HG02759 (cell line): ENCODE data around the gene SNN.

ENCODE experiments used
- ATAC-seq: cut with Tn5 transposase; IDR thresholded peaks from one replicate; pipeline ENCODE4 v1.9.1; 2021; ENCODE audit warnings: mild to moderate bottlenecking, moderate library complexity; ENCODE audit not compliant: unreplicated experiment

Gene SNN

DNA sequence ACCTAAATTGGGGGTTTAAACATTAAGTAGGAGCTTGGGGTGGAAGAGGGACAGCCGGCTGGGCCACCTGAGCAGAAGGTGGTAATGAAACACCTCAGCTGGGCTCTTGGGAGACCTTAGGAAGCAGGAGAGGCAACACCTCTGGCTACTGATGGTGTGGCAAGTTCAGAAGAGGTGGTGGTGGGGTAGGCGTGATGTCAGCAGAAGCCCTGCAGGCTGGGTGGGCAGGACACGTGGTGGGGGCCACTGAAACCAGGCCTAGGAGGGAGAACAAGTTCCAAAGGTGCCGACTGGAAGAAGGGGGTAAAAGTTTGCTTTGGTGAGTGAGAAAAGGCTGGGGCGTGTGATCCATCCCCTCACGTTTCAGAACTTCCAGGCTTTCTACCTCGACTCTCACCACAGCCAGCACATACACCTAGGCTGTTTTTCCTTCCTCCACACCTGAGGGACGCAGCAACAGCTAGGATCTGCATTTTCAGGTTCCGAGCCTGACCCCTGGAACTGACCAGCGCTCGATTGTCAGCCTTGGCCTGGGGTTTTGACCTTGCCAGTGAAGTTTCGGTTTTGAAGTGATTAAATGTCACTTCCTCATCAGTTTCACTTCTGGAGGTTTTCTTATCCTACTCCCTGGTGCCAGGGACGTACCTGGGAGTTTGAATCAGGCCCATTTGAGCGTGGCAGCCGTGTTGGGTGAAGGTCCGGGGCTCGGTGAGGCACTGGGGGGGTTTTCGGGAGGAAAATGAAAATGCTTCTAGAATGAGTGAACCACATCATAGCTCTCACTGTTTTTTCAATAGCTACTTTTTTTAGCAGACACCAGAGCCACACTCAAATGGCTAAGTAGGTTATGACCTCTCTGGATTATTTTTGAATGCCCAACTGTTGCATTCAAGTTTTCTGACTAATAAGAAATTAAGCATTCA is 10.0 kb downstream of the SNN start:
- ATAC-seq = peak; percentile 31

DNA sequence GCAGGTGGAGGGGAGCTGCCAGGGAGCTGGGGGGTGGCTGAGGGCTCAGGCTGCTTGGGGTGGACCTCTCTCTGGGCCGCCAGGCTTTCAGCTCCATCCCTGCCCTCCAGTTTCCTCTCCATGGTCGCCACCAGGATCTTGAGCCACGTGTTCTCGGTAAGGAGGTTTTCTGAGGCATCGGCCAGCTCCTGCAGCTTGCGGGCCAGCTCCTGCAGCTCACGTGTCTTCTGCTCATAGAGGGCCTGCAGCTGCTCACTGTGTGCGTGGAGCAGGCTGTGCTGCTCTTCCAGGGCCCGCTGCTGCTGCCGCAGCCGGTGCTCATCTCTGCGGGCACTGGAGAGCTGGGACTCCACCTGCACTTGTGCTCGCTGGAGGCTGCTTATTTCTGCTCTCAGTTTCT is 11.0 kb downstream of the SNN start:
- ATAC-seq = no peak

DNA sequence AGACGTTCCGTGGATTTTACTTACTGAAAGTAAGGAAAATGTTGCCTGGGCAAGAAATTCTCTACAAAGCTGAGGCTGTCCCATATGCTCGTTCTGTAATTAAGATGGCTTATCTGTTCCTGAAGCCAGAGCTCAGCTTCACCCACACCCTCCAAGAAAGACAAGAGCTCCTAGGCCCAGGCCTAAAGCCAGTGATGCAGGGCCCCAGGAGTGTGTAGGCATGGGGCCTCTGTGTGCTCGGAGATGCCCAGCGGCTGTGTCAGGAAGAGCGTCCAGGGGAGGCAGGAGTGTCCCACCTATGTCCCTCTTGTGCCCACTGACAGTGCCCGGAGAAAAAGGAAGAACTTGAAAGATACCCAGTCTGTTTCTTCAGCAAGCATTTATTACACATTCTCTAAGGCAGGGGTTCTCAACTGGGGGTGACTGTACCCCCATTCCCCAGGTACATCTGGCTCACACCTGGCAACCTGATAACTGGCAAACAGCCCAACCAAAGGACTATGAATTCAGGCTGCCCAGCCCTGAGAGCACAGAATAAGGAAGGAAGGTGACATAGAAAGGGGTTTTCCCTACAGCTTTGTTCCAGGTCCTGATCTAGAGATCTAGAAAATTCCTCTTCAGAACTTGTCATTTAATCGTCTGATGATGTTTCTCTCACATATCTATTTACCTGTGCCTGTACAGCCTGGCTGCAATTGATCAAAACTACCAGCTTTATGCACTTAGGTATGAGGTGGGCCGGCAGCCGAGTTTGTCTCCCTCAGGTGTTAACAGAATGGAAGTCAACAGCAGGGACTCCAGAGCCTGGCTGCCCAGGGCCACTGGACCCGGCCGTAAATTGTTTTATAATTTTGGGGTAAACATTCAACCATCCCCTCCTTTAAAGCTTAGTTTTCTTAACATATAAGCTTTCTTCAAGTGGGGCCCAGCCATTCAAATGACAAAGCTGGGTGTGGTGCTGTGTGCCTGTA is 12.0 kb downstream of the SNN start:
- ATAC-seq = no peak

DNA sequence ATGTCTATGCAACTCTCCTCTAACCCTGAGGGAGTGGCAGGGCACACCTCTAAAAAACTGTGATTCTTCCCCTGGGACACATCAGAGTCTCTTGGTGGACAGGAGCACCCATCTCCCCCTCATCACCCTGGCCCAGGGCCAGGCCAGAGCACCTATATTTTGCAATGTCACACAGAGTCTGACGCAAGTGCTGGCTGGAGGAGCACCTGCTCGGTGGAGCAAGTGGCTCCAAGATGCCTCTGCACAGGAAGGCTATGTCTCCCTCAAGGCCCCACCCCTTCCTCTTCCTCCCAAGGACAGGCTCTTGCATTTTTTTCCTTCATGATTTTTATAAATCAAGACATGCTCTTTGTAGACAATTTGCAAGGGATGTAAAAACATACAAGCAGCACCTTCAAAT is 13.3 kb downstream of the SNN start:
- ATAC-seq = peak; percentile 40

DNA sequence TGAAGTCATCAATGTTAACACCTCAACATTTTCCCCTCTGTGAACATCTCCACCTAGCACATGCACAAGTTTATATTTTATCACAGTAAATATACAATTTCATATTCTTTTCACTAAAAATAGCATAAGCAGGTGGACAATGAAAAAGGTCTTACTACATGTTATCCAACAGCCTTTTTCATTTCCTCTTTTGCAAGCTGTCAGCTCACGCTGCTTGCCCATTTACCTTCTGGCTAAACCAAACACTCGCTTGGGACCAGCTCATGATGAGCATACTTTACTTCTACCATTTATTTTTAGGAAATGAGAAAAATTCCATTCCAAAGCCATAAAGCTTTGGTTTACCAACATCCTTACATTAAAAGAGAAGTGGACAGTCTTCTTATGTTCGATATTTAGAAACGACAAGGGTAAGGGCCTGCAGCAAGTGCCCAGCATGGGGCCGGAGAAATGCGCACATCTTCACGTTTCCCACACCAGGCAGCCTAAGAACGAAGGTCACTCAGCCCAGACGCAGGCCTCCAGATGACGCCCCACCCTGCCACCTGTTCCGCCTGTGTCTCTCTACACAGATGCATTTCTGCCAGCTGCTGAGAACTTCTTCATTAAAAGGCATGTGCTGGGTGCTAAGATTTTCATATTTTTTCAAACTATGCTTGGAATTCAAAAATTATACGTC is 13.9 kb downstream of the SNN start:
- ATAC-seq = peak; percentile 54

DNA sequence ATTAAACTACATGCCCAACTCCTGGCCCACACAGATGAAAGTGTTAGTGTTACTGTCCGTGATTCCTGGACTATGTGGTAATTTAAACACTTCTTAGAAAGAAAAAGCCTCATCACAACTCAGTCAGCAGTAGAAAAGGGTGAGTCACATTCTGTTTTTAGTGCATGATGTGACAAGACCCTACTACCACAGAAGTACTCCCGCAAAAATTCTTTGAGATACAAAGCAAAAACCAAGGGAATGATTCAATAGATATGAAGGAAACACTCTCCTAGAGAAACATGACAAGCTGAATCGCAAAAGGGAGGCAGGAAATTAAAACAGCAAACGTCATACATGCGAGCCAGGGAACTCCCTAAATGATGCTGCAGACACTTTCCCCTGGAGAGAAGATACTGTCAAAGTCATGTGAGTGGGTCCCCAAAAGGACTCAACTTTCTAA is 14.4 kb downstream of the SNN start:
- ATAC-seq = peak; percentile 11

DNA sequence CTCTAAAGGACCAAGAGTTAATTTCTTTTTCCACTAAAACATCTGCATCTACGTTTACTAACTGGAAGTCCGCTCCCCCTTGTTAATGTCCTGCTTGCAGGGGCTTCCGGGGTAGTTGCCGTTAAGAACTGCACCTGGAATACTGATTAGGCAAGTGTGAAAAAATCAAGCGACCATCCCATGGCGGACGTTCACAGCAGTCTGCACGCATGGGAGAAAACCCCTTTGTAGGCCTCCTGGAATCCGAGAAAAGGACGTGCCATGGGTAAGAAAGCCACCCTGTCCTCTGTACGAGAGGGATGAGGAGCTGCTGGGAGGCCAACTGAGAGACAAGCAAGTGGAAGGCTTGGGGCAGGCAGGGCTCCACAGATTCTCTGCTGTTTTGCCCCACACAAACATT is 14.9 kb downstream of the SNN start:
- ATAC-seq = no peak

DNA sequence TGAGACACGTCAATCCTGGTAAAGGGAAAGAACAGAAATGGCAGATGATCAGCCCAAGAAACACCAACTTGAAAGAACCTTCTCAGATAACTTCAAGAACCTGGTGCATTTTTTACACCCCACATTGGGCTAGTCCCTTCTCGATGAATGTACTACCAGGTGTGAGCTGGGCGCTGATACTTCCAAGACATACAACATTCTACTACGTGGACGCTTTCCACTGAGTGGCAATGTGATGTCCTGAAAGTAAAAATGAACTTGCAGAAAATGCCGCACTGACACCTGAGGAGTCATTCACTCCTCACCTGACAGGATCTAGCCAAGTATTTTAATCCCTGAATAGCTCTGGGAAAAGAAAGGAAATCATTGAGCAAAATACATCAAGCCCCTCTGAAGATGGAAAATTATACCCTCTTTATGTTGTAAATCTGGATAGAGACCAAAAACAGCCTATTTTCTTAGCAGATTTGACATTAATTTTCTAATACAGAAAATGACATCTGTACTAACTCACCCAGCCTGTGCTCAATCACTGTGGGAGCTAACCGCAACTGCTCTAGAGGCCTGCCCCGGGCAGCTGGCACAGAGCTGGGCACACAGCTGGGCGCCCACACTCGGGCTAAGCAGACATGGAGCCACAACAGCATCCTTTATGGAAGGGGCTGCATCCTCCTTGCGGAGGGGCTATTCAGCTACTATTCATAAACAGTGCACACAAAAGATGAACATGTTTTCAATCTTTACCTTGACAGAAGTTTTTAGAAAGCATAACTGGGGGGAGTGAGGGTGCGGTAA is 16.2 kb downstream of the SNN start:
- ATAC-seq = no peak

DNA sequence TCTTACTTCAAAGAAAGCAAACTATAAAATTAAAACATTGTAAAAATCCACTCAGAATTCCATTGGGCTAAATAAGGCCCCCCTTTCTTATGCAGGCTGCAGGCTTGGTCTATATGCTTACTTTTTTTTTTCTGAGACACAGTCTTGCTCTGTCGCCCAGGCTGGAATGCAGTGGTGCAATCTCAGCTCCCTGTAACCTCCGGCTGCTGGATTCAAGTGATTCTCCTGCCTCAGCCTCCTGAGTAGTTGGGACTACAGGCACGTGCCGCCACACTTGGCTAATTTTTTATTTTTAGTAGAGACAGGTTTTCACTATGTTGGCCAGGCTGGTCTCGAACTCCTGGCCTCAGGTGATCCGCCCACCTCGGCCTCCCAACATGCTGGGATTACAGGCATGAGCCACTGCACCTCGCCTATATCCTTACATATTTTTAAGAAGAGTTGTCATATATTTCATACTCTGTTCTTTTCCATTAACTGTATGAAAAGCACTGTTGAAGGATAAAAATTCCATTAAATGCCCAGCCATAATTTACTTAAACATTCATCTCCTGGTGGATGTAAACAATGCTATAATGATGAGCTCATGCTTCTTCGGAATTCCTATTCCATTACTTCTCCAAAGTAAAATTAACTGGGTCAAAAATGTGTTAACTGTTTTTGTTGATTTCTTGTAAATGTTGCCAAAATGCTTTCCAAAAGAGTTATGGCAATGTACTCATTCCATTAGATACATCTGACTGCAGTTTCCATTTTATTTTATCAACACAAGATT is 17.8 kb downstream of the SNN start:
- ATAC-seq = no peak

DNA sequence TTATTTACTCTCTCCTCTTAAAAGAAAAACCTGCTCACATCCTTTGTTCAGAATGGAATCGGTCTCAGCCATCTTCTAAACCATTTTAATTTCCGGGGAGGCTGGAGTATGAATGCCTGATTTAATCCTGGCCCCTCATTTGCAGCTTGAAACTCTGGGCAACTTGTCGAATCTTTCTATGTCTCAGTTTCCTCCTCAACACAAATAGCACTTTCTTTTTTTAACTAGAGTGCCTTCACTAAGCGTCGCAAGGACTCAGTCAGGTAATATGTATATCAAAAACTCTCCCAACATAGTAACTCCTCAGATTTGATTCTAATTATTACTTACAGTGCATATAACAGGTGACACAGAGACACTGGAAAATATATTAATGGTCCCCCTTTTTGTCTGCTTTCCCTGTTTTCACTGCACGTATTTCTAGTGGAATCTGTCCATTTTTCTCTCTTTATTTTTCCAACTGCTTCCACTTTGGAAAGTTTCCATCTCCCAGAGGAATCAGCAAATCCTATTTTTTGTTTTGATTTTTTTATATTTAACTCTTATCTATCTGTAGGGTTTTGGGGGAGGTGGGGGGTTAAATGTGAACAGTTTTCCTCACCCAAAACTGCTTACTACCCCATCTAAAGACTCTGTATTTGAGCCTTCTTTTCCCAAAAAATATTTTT is 18.6 kb downstream of the SNN start:
- no peak for ATAC-seq

DNA sequence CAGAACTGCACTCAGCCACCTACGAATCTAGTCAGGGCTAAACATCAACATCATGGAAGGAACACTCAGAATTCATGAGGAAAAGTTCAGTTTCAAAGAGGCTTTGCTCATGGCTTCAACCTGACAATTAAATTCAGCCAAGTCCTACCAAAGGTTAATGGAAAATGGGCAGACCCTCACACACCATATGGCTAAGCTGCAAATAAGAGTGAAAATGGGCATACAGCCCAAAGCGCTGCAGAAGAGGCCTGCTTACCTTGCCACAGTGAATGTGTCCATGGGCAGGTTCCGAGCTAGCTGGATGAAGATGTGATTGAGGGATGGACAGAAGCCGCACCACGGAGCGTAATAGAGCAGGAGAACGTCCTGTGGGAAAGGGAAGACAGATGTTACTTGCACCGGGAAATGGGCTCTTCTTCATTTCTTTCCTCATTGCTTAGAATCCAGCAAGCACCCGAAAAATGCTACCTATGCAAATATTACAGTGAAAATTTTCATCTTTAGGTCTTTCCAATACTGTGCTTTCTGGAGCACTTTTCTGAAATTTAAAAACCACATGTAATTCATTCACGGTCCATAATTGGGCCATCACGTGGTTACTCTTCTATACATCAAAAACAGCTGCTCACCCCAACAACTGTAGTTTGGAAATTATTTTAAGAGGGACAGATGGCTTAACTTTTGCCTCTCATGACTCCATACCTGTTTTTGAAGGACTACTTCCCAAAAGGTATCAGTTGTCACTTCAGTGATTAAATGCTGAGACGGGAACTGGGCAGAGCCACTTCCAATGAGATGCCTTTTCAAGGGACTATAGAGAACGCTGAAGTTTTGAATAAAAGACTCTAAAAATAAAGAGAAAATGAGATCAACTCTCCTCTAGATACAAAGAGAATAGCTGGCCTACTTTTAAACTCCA is 19.6 kb downstream of the SNN start:
- no peak for ATAC-seq

DNA sequence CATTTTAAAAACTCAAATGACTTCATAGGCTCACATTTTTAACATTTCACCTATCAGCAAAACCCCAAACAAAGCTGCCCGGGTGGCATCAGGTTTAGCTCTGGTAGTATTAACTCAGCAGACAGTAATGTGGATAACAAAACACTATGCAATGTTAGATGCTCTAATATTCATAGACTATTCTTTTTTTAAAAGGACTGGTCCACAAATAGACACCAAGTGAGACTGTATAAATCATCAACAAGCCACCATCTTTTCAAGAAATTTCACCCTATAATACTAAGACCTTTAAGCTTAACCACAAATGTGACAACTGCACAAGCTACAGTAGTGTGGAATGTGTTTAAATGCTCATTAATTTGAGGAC is 20.2 kb downstream of the SNN start:
- no peak for ATAC-seq

DNA sequence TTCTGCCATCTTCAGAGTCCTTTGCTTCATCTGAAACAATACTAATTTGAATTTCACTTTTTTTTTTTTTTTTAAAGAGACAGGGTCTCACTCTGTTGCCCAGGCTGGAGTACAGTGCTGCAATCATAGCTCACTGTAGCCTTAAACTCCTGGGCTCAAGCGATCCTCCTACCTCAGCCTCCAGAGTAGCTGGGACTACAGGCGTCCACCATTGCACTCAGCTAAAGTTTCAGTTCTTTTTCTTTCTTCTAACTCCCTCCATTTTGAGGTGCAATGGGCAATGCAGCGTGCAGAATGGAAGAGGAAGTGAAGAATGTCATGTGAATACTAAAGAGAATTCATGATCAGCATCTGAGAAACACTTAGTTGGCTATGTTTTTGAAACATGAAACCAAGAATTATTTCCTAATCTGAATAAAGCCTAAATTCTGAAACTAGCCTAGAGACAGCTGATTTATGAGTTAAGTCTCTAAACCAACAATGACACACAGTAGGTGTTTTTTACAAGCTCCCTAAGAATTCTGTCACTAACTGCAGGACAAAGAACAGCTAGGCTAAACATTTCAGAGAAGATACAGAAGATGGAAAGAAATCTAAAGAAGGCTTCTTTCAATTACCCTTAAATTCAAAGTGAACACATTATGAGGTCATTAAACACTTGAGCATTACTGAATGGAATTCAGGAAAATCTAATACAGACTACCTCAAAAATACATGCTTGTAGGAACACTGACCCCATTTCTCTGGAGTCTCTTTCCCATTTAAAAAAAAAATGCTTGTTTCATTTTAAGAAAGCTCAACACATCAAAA is 21.0 kb downstream of the SNN start:
- peak; percentile 86 for ATAC-seq

DNA sequence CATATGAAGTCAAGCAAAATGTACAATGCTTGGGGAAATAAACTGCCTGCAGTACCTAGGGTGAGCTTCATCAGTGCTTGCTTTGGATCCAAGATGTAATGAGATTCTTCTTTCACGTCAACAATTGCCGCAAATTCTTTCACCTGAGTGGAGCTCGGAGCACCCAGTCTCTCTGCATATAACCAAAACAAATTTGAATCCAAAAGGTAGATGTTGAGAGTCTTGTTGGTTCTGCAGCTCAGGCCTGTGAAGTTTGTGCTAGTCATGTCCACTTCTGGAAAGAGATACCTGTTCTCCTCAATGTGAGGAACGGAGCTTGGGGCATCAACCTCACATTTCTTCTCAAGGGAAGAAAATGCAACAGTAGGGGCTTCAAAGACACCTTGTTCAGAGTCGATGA is 23.0 kb downstream of the SNN start:
- no peak for ATAC-seq

DNA sequence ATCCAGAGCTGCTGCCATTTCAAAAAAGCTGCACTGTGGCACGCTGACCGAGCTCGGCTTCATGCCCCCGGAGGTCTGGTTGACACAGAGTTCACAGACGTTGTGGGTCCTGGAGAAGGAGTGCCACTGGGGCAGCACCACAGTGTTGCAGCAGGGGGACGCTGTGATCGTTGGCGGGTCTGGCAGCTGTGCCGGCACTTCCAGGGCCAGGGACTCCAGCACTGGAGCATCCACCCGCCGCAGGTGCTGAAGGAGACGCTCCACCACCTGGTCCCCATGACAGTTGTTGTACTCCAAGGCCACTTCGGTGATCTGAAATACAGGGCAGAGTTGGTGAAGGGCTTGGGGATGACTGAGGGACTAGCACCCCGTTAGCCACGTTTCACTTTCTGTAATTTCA is 23.5 kb downstream of the SNN start:
- ATAC-seq = no peak

DNA sequence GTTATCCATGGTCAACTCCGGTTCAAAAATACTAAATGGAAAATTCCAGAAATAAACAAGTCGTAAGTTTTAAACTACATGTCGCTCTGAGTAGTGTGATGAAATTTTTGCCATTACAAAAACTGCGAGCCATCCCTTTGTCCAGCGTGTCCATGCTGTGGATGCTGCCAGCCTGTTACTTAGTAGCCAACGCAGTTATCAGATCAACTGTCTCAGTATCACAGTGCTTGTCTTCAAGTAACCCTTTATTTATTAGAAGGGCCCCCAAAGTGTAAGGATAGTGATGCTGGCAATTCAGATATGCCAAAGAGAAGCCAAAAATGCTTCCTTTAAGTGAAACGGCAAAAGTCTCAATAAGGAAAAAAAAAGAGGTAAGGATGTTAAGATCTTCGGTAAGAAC is 23.9 kb downstream of the SNN start:
- ATAC-seq = no peak

DNA sequence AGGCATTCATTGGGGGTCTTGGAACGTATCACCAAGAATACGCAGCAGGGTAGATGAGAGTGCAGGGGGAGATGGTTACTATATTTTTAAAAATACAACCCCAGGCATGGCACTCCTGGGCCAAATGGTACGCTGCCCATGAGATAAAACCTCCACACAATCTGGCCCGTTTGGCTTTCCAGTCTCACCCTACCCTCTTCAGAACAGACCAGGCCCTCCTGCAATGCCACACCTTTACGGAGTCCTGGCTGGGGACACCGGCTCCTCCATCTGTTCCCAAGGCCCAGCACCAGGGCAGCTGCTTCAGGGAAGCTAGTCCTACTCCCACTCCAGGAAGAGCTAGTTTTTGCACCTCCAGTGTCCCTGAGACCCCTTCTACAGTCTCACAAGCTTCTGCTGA is 24.4 kb downstream of the SNN start:
- ATAC-seq = no peak
